Suprapubic skin (tissue), 4 donors: ENCODE data around the gene CMSS1. TPM values are rescaled to one million over a fixed set of nuclear protein-coding genes. Genes with fewer than 3 reads are reported as not detected.

Source experiments
- DNase-seq, 2 donors: peaks; one replicate each; pipeline ENCODE4 v3.0.0-alpha.2; 2019; ENCODE audit warnings: low spot score in 2 of 2
- H3K27ac ChIP-seq: fragments of 200-600 bp; sonication (generic); one replicate; pipeline ENCODE4 v1.5.1; 2019
- H3K27me3 ChIP-seq: fragments of 200-600 bp; sonication (generic); one replicate; pipeline ENCODE4 v1.5.1; 2019
- H3K36me3 ChIP-seq: fragments of 200-600 bp; sonication (generic); one replicate; pipeline ENCODE4 v1.5.1; 2019
- H3K4me1 ChIP-seq: fragments of 200-600 bp; sonication (generic); one replicate; pipeline ENCODE4 v1.5.1; 2019
- H3K4me3 ChIP-seq: fragments of 200-600 bp; sonication (generic); one replicate; pipeline ENCODE4 v1.5.1; 2019; ENCODE audit warnings: mild to moderate bottlenecking
- H3K9me3 ChIP-seq: fragments of 200-600 bp; sonication (generic); one replicate; pipeline ENCODE4 v1.5.1; 2019
- CTCF ChIP-seq, 2 donors: fragments of 200-600 bp in 1 of 2; fragments of 450-650 bp in 1 of 2; sonication (generic) in 1 of 2; IDR thresholded peaks; one replicate each; pipeline ENCODE4 v1.5.1; 2016 to 2019; ENCODE audit warnings: antibody characterized with exemption in 2 of 2, mild to moderate bottlenecking in 1 of 2, moderate library complexity in 1 of 2
- EP300 ChIP-seq: sonication (generic); formaldehyde crosslinking; IDR thresholded peaks from one replicate; pipeline ENCODE4 v1.6.1; 2017; ENCODE audit warnings: antibody characterized with exemption
- POLR2A ChIP-seq, 2 donors: fragments of 450-650 bp; IDR thresholded peaks; one replicate each; pipeline ENCODE4 v1.6.1; 2017; ENCODE audit warnings: antibody characterized with exemption in 2 of 2, mild to moderate bottlenecking in 2 of 2, moderate library complexity in 2 of 2
- POLR2AphosphoS5 ChIP-seq, 3 donors: sonication (generic); formaldehyde crosslinking; IDR thresholded peaks; one replicate each; pipeline ENCODE4 v1.6.1; 2017; ENCODE audit warnings: antibody characterized with exemption in 3 of 3
- WGBS: methylation state at CpG from one replicate; pipeline ENCODE4 v1.1.5; 2018; 5-methylcytosine and 5-hydroxymethylcytosine counted together
- total RNA-seq, 4 donors: library from RNA; depleted of rRNA; stranded (reverse); fragments of >200 nt; gene quantifications; one replicate each; pipeline ENCODE4 v1.1.0, GENCODE V29; 2016

The CMSS1 gene
- total RNA-seq, 4 donors from 2014 or later: 13.2 to 17.1 (median 13.5) TPM

GRCh38 chr3:99999536-99999935, 181.9 kb downstream of the CMSS1 start:
- TF ChIP-seq POLR2AphosphoS5 (IDR thresholded peaks at IDR 0.05) (no peak), CTCF (IDR thresholded peaks at IDR 0.05) (no peak)
- H3K4me1 ChIP-seq: peaks cover 24% of the 10 kb centered on the region
- peak overlapping the region; percentile 33 for H3K27ac ChIP-seq
- no peaks in the 10 kb centered on the region for H3K36me3 ChIP-seq
- DNase-seq: no peak
- 90% methylated on average over 2 of the region's 2 CpGs for WGBS
- H3K4me3 ChIP-seq: no peak overlapping the region
- no peaks in the 10 kb centered on the region for H3K27me3 ChIP-seq
- H3K9me3 ChIP-seq: peaks cover 3% of the 10 kb centered on the region

DNA sequence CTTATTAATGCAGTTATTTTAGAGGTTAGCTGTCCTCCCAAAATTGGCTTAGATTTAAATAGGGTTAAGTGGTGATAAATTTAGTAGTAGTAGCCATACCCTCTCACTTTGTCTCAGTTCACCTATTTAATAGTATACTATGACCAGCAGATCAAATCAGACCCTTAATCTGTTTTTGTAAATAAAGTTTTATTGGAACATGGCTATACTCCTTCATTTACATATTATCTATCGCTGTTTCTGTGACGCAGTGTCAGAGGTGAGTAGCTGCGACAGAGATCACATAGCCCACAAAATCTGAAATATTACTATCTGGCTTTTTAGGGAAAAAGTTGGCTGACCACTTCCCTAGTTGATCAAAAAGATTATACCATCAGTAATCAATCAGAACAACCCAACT, 183.4 kb downstream of the CMSS1 start:
- Histone ChIP-seq H3K4me1 (peaks cover 30% of the 10 kb centered on the region), H3K36me3 (no peaks in the 10 kb centered on the region), H3K27ac (peak overlapping the region; percentile 66), H3K9me3 (no peaks in the 10 kb centered on the region), H3K4me3 (no peak overlapping the region), H3K27me3 (no peaks in the 10 kb centered on the region)
- 64% methylated on average over 3 of the region's 3 CpGs for WGBS
- no peak for TF ChIP-seq CTCF (IDR thresholded peaks at IDR 0.05)
- TF ChIP-seq POLR2A (IDR thresholded peaks at IDR 0.05): no peak
- no peak for TF ChIP-seq EP300
- TF ChIP-seq POLR2AphosphoS5 (IDR thresholded peaks at IDR 0.05): no peak
- DNase-seq: no peak

GRCh38 chr3:100001526-100002270, 184.0 kb downstream of the CMSS1 start:
- Histone ChIP-seq H3K4me1 (peaks cover 36% of the 10 kb centered on the region), H3K27ac (peak overlapping the region; percentile 79), H3K4me3 (no peak overlapping the region), H3K36me3 (no peaks in the 10 kb centered on the region), H3K9me3 (no peaks in the 10 kb centered on the region), H3K27me3 (no peaks in the 10 kb centered on the region)
- no peak for TF ChIP-seq CTCF (IDR thresholded peaks at IDR 0.05)
- peak in 1 of 3 donors; percentile 58 for TF ChIP-seq POLR2AphosphoS5 (IDR thresholded peaks at IDR 0.05)
- no peak for TF ChIP-seq POLR2A (IDR thresholded peaks at IDR 0.05)
- no peak for DNase-seq
- WGBS: 43% methylated on average over 8 of the region's 8 CpGs

DNA sequence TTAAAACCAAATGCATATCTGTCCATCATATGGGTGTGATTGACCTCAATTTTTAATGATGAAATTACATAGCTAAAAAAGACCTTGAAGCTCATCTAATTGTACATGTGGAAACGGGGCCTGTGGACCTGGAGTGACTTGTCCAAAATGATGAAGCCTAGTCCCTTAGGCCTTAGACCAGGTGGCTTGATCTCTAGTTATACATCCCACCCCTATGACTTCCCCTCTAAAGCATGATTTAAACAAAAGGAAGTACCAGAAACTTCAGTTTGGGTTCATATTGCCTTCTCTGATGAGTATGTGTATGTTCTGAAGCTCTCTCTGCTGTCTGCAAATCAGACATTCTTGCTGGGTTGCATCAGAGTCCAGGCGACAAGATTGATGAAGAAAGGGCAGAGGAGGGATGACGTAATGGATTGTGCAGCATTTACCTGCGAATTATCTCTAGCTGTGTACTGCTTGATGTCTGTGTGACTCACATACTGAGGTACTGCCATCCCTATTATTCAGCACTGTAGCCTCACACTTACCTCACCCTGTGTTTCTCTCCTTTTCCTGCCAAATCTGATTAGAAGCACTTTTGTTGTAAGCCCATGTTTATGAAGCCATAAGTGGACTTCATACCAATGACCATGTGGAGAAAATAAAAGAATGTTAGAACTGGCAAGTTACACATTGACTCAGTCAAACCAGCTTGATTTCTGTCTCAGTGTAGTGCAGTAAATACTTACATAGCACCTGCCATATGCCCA, 185.1 kb downstream of the CMSS1 start:
- TF ChIP-seq POLR2AphosphoS5 (IDR thresholded peaks at IDR 0.05) (peak in 1 of 3 donors; percentile 25), EP300 (no peak)
- H3K27me3 ChIP-seq: no peaks in the 10 kb centered on the region
- peaks cover 44% of the 10 kb centered on the region for H3K4me1 ChIP-seq
- no peak overlapping the region for H3K4me3 ChIP-seq
- no peak for DNase-seq
- peak overlapping the region; percentile 79 for H3K27ac ChIP-seq
- H3K9me3 ChIP-seq: no peaks in the 10 kb centered on the region
- H3K36me3 ChIP-seq: no peaks in the 10 kb centered on the region
- 50% methylated on average over 4 of the region's 4 CpGs for WGBS

DNA sequence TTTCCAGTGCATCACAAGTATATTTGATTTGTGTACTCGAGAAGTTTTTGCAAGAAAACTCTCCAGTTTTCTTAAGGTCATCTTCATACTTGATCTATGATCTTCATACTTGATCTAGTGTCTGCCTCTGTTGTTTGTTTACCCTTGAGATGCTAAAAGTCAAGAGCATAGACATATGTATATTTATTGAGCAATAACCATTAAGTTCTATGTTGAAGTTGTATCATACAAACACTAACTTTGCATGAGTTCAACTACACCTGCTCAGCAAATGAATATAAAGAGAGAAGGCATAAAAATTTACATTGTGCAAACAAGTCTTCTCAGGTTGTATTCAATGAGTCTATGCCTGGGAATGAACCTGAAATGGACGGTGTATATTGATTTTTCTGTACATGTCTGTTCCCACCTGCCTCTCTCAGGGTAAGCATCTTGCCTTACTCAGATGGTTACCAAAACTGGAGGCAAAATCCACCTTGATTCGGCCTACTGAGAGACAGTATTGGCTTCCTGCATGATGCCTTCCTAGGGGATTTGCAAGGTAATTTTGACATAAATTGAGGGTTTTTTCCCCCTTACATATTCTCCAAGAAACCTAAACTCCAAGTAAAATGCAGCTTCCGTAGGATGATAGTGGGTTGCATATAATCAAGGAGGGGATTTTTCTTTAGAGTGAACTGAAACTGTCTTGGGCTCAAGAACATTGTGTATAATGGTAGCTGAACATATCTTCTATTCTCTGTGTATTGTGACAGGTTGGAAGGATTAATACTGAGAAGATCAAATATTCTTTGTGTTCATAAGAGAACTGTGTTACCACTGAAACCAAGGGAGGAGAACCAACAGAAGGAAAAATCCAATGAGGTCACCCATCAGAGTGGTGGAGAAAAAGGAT, 186.2 kb downstream of the CMSS1 start:
- Histone ChIP-seq H3K27ac (peak overlapping the region; percentile 58), H3K36me3 (no peaks in the 10 kb centered on the region), H3K9me3 (no peaks in the 10 kb centered on the region), H3K4me3 (no peak overlapping the region), H3K4me1 (peaks cover 51% of the 10 kb centered on the region), H3K27me3 (no peaks in the 10 kb centered on the region)
- no peak for DNase-seq
- TF ChIP-seq EP300: no peak
- no peak for TF ChIP-seq CTCF (IDR thresholded peaks at IDR 0.05)
- no peak for TF ChIP-seq POLR2A (IDR thresholded peaks at IDR 0.05)
- no peak for TF ChIP-seq POLR2AphosphoS5 (IDR thresholded peaks at IDR 0.05)
- WGBS: 94% methylated on average over 4 of the region's 4 CpGs
